Measurements from ENCODE around the gene GNAS-AS1.

GNAS-AS1 gene

GRCh38 chr20:58850693-58851174 lies at the start of gene GNAS-AS1:
Gene GNAS-AS1 (minus strand): TSS chr20:58850902.
- Mint-ChIP-seq H3K27ac (no peak within 1 kb of the TSS), H3K4me3 (peak within 1 kb of the TSS; percentile 93)

GRCh38 chr20:58900397-58900796 lies 49.7 kb upstream of the GNAS-AS1 start:
- Mint-ChIP-seq H3K27me3 (ENCODE audit: low read depth) (no peaks in the 10 kb centered on the region), H3K36me3 (ENCODE audit: low read depth) (peaks cover 73% of the 10 kb centered on the region), H3K4me1 (ENCODE audit: low read depth) (peaks cover 37% of the 10 kb centered on the region), H3K27ac (no peak overlapping the region), H3K4me3 (no peak overlapping the region), H3K9me3 (no peaks in the 10 kb centered on the region)
- no peak for DNase-seq (ENCODE audit: low spot score)

More at GRCh38 chr20:58850693-58851174, at the start of gene GNAS-AS1:
- Mint-ChIP-seq H3K27me3 (ENCODE audit: low read depth) (peaks cover 58% of the 10 kb centered on the region), H3K4me1 (ENCODE audit: low read depth) (peaks cover 35% of the 10 kb centered on the region), H3K9me3 (no peaks in the 10 kb centered on the region), H3K36me3 (ENCODE audit: low read depth) (peaks cover 4% of the 10 kb centered on the region)
- DNase-seq (ENCODE audit: low spot score) = peak; percentile 78

- H3K9me3 Mint-ChIP-seq = no peaks in the 10 kb centered on the region
- peaks cover 44% of the 10 kb centered on the region for H3K4me1 Mint-ChIP-seq (ENCODE audit: low read depth)
- no peak overlapping the region for H3K4me3 Mint-ChIP-seq
- no peak overlapping the region for H3K27ac Mint-ChIP-seq
- DNase-seq (ENCODE audit: low spot score) = no peak
- no peaks in the 10 kb centered on the region for H3K27me3 Mint-ChIP-seq (ENCODE audit: low read depth)
- H3K36me3 Mint-ChIP-seq (ENCODE audit: low read depth) = peaks cover 67% of the 10 kb centered on the region
These were observed 48.8 kb upstream of the GNAS-AS1 start for GRCh38 chr20:58899512-58899911.

DNA sequence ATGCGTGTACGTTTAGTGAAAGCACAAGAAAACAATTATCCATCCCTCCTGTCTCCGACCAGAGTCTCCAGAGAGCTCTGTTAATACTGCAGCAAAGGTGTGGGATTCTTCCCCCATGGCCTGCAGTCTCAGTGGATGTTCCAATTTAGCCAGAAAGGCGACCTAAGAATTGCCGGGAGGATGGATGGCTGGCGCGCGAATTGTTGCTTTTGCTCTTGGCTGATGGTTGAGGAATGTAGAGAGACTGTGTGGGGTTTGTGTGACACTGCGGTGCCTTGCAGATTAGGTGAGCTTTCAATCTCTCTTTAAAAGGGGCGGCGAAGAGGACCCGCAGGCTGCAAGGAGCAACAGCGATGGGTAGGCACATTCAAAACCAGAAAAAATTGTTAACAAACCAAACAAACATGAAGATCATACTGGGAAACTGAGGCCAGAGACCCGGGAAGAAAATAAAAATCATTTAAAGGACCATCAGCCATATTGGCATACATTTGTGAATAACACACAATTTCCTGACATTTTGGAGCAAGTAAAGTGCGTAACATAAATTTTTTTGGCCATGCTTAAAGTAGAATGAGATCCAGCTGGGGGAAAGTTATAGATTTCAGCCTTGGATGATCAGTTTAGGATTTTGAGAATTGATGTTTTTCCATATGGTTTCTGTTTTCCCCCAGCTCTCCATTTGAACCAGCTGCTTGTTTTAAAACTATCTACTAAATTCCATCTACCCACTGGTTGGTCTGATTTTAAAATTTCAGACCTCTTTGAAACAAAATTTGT lies 48.1 kb upstream of the GNAS-AS1 start:
- Mint-ChIP-seq H3K4me3 (no peak overlapping the region), H3K4me1 (ENCODE audit: low read depth) (peaks cover 49% of the 10 kb centered on the region), H3K27me3 (ENCODE audit: low read depth) (no peaks in the 10 kb centered on the region), H3K27ac (no peak overlapping the region), H3K36me3 (ENCODE audit: low read depth) (peaks cover 61% of the 10 kb centered on the region), H3K9me3 (no peaks in the 10 kb centered on the region)
- DNase-seq (ENCODE audit: low spot score) = no peak

- no peaks in the 10 kb centered on the region for H3K27me3 Mint-ChIP-seq (ENCODE audit: low read depth)
- H3K4me3 Mint-ChIP-seq = no peak overlapping the region
- no peaks in the 10 kb centered on the region for H3K9me3 Mint-ChIP-seq
- H3K36me3 Mint-ChIP-seq (ENCODE audit: low read depth) = peaks cover 63% of the 10 kb centered on the region
- no peak for DNase-seq (ENCODE audit: low spot score)
- H3K27ac Mint-ChIP-seq = no peak overlapping the region
- H3K4me1 Mint-ChIP-seq (ENCODE audit: low read depth) = peaks cover 53% of the 10 kb centered on the region
These were observed 46.8 kb upstream of the GNAS-AS1 start for GRCh38 chr20:58897488-58897887.

GRCh38 chr20:58896820-58897219 lies 46.1 kb upstream of the GNAS-AS1 start:
- H3K27ac Mint-ChIP-seq = no peak overlapping the region
- H3K27me3 Mint-ChIP-seq (ENCODE audit: low read depth) = no peaks in the 10 kb centered on the region
- no peak for DNase-seq (ENCODE audit: low spot score)
- peaks cover 51% of the 10 kb centered on the region for H3K4me1 Mint-ChIP-seq (ENCODE audit: low read depth)
- H3K36me3 Mint-ChIP-seq (ENCODE audit: low read depth) = peaks cover 60% of the 10 kb centered on the region
- H3K4me3 Mint-ChIP-seq = no peak overlapping the region
- H3K9me3 Mint-ChIP-seq = no peaks in the 10 kb centered on the region

GRCh38 chr20:58895448-58896180 lies 44.9 kb upstream of the GNAS-AS1 start:
- peaks cover 54% of the 10 kb centered on the region for H3K36me3 Mint-ChIP-seq (ENCODE audit: low read depth)
- H3K9me3 Mint-ChIP-seq = no peaks in the 10 kb centered on the region
- peak overlapping the region; percentile 50 for H3K27ac Mint-ChIP-seq
- DNase-seq (ENCODE audit: low spot score) = no peak
- peak overlapping the region; percentile 92 for H3K4me3 Mint-ChIP-seq
- H3K4me1 Mint-ChIP-seq (ENCODE audit: low read depth) = peaks cover 49% of the 10 kb centered on the region
- no peaks in the 10 kb centered on the region for H3K27me3 Mint-ChIP-seq (ENCODE audit: low read depth)

- Mint-ChIP-seq H3K9me3 (no peaks in the 10 kb centered on the region), H3K4me3 (peak overlapping the region; percentile 92), H3K27ac (peak overlapping the region; percentile 50), H3K4me1 (ENCODE audit: low read depth) (peaks cover 48% of the 10 kb centered on the region), H3K27me3 (ENCODE audit: low read depth) (no peaks in the 10 kb centered on the region), H3K36me3 (ENCODE audit: low read depth) (peaks cover 47% of the 10 kb centered on the region)
- no peak for DNase-seq (ENCODE audit: low spot score)
These were observed 44.1 kb upstream of the GNAS-AS1 start for GRCh38 chr20:58894652-58895447.

GRCh38 chr20:58893355-58894120 lies 42.8 kb upstream of the GNAS-AS1 start:
- Mint-ChIP-seq H3K27me3 (ENCODE audit: low read depth) (no peaks in the 10 kb centered on the region), H3K36me3 (ENCODE audit: low read depth) (peaks cover 40% of the 10 kb centered on the region), H3K27ac (peak overlapping the region; percentile 84), H3K4me3 (peak overlapping the region; percentile 92), H3K4me1 (ENCODE audit: low read depth) (peaks cover 43% of the 10 kb centered on the region), H3K9me3 (no peaks in the 10 kb centered on the region)
- DNase-seq (ENCODE audit: low spot score) = peak; percentile 48

DNA sequence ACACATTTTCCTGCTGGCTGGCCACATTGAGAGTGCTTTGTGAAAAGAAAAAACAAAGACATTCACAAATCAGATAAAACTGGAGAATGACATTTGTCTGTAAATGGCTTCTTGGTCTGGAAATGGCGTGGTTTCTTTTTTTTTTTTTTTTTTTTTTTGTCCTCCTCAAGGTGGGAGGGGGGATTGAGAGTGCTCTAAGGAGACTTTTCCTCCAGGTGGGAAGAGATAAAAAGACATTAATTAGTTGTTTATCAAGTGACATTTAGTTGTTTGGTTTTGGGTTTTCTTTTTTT lies 42.2 kb upstream of the GNAS-AS1 start:
- Mint-ChIP-seq H3K36me3 (ENCODE audit: low read depth) (peaks cover 36% of the 10 kb centered on the region), H3K4me1 (ENCODE audit: low read depth) (peaks cover 41% of the 10 kb centered on the region), H3K4me3 (peak overlapping the region; percentile 92), H3K27me3 (ENCODE audit: low read depth) (no peaks in the 10 kb centered on the region), H3K27ac (peak overlapping the region; percentile 100), H3K9me3 (no peaks in the 10 kb centered on the region)
- DNase-seq (ENCODE audit: low spot score) = no peak

GRCh38 chr20:58892141-58892931 lies 41.6 kb upstream of the GNAS-AS1 start:
- peak overlapping the region; percentile 100 for H3K27ac Mint-ChIP-seq
- H3K27me3 Mint-ChIP-seq (ENCODE audit: low read depth) = no peaks in the 10 kb centered on the region
- DNase-seq (ENCODE audit: low spot score) = peak; percentile 62
- H3K9me3 Mint-ChIP-seq = no peaks in the 10 kb centered on the region
- peaks cover 42% of the 10 kb centered on the region for H3K4me1 Mint-ChIP-seq (ENCODE audit: low read depth)
- H3K4me3 Mint-ChIP-seq = peak overlapping the region; percentile 92
- H3K36me3 Mint-ChIP-seq (ENCODE audit: low read depth) = peaks cover 32% of the 10 kb centered on the region

- H3K4me1 Mint-ChIP-seq (ENCODE audit: low read depth) = peaks cover 46% of the 10 kb centered on the region
- peak overlapping the region; percentile 92 for H3K4me3 Mint-ChIP-seq
- peak; percentile 14 for DNase-seq (ENCODE audit: low spot score)
- no peaks in the 10 kb centered on the region for H3K27me3 Mint-ChIP-seq (ENCODE audit: low read depth)
- peaks cover 28% of the 10 kb centered on the region for H3K36me3 Mint-ChIP-seq (ENCODE audit: low read depth)
- no peaks in the 10 kb centered on the region for H3K9me3 Mint-ChIP-seq
- peak overlapping the region; percentile 100 for H3K27ac Mint-ChIP-seq
These were observed 41.0 kb upstream of the GNAS-AS1 start for GRCh38 chr20:58891718-58892140.

Data from T-helper 2 cell treated with Interferon-gamma antibody and Interleukin-4, amounts not matched to agents 5 μg/mL and 100 μg/mL, for 36 hours (primary cell).